Body of pancreas (tissue), 4 donors: ENCODE data around the gene IL31RA. TPM values are rescaled to one million over a fixed set of nuclear protein-coding genes. Genes with fewer than 3 reads are reported as not detected.
A peak's percentile ranks its signal among the peaks of the same experiment; 100 is the strongest.

ENCODE experiments used
- ATAC-seq: fragments of 150-250 bp; one replicate; pipeline ENCODE4 v1.9.1; 2016
- DNase-seq, 4 donors: peaks; one replicate each; pipeline ENCODE4 v3.0.0-alpha.2; 2019
- H3K27ac ChIP-seq, 4 donors: fragments of 200-600 bp; sonication (generic); 1 replicate in 3 of 4; 2 replicates in 1 of 4; pipeline versions ENCODE4 v1.5.1 to v1.6.1; 2016 to 2019; ENCODE audit warnings: mild to moderate bottlenecking in 1 of 4, mixed read lengths in 1 of 4, moderate library complexity in 1 of 4
- H3K27me3 ChIP-seq, 2 donors: fragments of 200-600 bp; sonication (generic); one replicate each; pipeline ENCODE4 v1.6.0; 2016; ENCODE audit warnings: mild to moderate bottlenecking in 1 of 2
- H3K36me3 ChIP-seq, 2 donors: fragments of 200-600 bp; sonication (generic); replicated peaks in 1 of 2; 2 replicates each; pipeline ENCODE4 v1.5.1; 2016; ENCODE audit warnings: low read depth in 2 of 2; ENCODE audit not compliant: insufficient read depth in 1 of 2
- H3K4me1 ChIP-seq: fragments of 200-600 bp; sonication (generic); one replicate; pipeline ENCODE4 v1.6.0; 2016
- H3K4me3 ChIP-seq, 2 donors: fragments of 200-600 bp; sonication (generic); 1 replicate in 1 of 2; 2 replicates in 1 of 2; pipeline ENCODE4 v1.5.1; 2016 to 2019
- H3K9me3 ChIP-seq, 3 donors: fragments of 200-600 bp; sonication (generic); 1 replicate in 2 of 3; 2 replicates in 1 of 3; pipeline ENCODE4 v1.5.1; 2016
- CTCF ChIP-seq, 7 experiments: fragments of 450-650 bp in 4 of 7; fragments of 200-600 bp in 3 of 7; sonication (generic) in 3 of 7; IDR thresholded peaks; one replicate each; pipeline ENCODE4 v1.5.1; 2016 to 2019; ENCODE audit warnings: antibody characterized with exemption in 7 of 7
- POLR2A ChIP-seq, 3 donors: fragments of 450-650 bp; IDR thresholded peaks; one replicate each; pipeline ENCODE4 v1.6.1; 2016; ENCODE audit warnings: antibody characterized with exemption in 3 of 3, mild to moderate bottlenecking in 2 of 3
- WGBS, 2 donors: methylation state at CpG; one replicate each; pipeline ENCODE4 v1.1.5; 2017; 5-methylcytosine and 5-hydroxymethylcytosine counted together
- intact Hi-C: fragments of 100-400 bp; cut with DNase I; formaldehyde crosslinking; loops from one replicate; pipeline ENCODE4 v1.15.1; 2023
- total RNA-seq, 2 donors: library from RNA; depleted of rRNA; stranded (reverse); fragments of >200 nt; gene quantifications; one replicate each; pipeline ENCODE4 v1.1.0, GENCODE V29; 2016

IL31RA gene
- total RNA-seq, 2 donors from 2014 or later: not detected

GRCh38 chr5:55868846-55869245, 17.7 kb downstream of the IL31RA start:
- H3K9me3 ChIP-seq: no peaks in the 10 kb centered on the region
- peaks cover 9% of the 10 kb centered on the region for H3K4me1 ChIP-seq
- WGBS, 2 donors: 38 to 44% methylated on average over 1 of the region's 1 CpG
- TF ChIP-seq CTCF (IDR thresholded peaks at IDR 0.05) (no peak), POLR2A (IDR thresholded peaks at IDR 0.05) (no peak)
- DNase-seq (peak in 3 of 4 donors; percentile 6 to 34 (median 31)), ATAC-seq (no peak)
- intact Hi-C loops: no loop called here
- no peak overlapping the region for H3K4me3 ChIP-seq
- no peaks in the 10 kb centered on the region for H3K36me3 ChIP-seq
- no peaks in the 10 kb centered on the region for H3K27me3 ChIP-seq
- H3K27ac ChIP-seq: no peak overlapping the region

- DNase-seq: no peak
- intact Hi-C loops: no loop called here
- Histone ChIP-seq H3K27me3 (no peaks in the 10 kb centered on the region), H3K9me3 (no peaks in the 10 kb centered on the region), H3K27ac (no peak overlapping the region), H3K36me3 (no peaks in the 10 kb centered on the region), H3K4me1 (peaks cover 9% of the 10 kb centered on the region), H3K4me3 (no peak overlapping the region)
- 93 to 96% methylated on average over 4 of the region's 4 CpGs for WGBS, 2 donors
- no peak for ATAC-seq
- TF ChIP-seq CTCF (IDR thresholded peaks at IDR 0.05) (no peak), POLR2A (IDR thresholded peaks at IDR 0.05) (no peak)
Measured at GRCh38 chr5:55869847-55870246, 18.7 kb downstream of the IL31RA start.

GRCh38 chr5:55873234-55873633, 22.1 kb downstream of the IL31RA start:
- DNase-seq (no peak), ATAC-seq (no peak)
- Histone ChIP-seq H3K4me1 (no peaks in the 10 kb centered on the region), H3K27ac (no peak overlapping the region), H3K36me3 (no peaks in the 10 kb centered on the region), H3K9me3 (no peaks in the 10 kb centered on the region), H3K27me3 (no peaks in the 10 kb centered on the region), H3K4me3 (no peak overlapping the region)
- TF ChIP-seq CTCF (IDR thresholded peaks at IDR 0.05): no peak
- TF ChIP-seq POLR2A (IDR thresholded peaks at IDR 0.05): no peak
- intact Hi-C loops: no loop called here

- DNase-seq (no peak), ATAC-seq (no peak)
- Histone ChIP-seq H3K4me1 (no peaks in the 10 kb centered on the region), H3K9me3 (no peaks in the 10 kb centered on the region), H3K4me3 (no peak overlapping the region), H3K27me3 (no peaks in the 10 kb centered on the region), H3K36me3 (no peaks in the 10 kb centered on the region), H3K27ac (no peak overlapping the region)
- intact Hi-C loops: no loop called here
- TF ChIP-seq CTCF (IDR thresholded peaks at IDR 0.05): no peak
- TF ChIP-seq POLR2A (IDR thresholded peaks at IDR 0.05): no peak
Measured at GRCh38 chr5:55877655-55878054, 26.5 kb downstream of the IL31RA start.

DNA sequence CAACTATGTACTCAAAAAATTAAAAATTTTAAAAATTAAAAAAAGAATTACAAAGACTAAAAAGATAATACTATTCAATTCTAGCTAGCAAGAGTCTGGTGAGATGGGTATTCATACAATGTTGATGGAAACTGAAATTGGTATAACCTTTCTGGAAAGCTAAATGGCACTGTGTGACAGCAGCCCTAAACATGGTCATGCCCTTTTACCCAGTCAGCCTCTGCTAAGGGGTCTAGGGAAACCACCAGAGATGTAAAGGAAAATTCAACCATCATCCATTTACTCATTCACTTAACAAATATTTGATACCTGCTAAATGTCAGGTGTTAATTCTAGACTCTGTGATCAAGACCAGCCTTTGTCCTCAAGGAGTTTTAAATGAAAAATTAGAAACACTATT, 29.3 kb downstream of the IL31RA start:
- intact Hi-C loops: no loop called here
- Histone ChIP-seq H3K4me1 (no peaks in the 10 kb centered on the region), H3K4me3 (no peak overlapping the region), H3K27ac (no peak overlapping the region), H3K36me3 (no peaks in the 10 kb centered on the region), H3K27me3 (no peaks in the 10 kb centered on the region), H3K9me3 (no peaks in the 10 kb centered on the region)
- TF ChIP-seq CTCF (IDR thresholded peaks at IDR 0.05) (no peak), POLR2A (IDR thresholded peaks at IDR 0.05) (no peak)
- no peak for DNase-seq
- ATAC-seq: no peak
